Effector memory CD4-positive, alpha-beta T cell (primary cell): ENCODE results near the gene CEP97.

Experiments used
- DNase-seq, 3 donors: peaks; one replicate each; pipeline ENCODE4 v3.0.0-alpha.2; 2020
- H3K27ac ChIP-seq: 2 replicates; pipeline ENCODE4 v1.7.0; 2013; ENCODE audit warnings: mild to moderate bottlenecking, low read length, moderate library complexity; ENCODE audit not compliant: insufficient read depth, poor library complexity, severe bottlenecking
- H3K27me3 ChIP-seq: replicated peaks from 2 replicates; pipeline ENCODE4 v1.7.0; 2013; ENCODE audit warnings: mild to moderate bottlenecking, low read length; ENCODE audit not compliant: insufficient read depth, control insufficient read depth, poor library complexity, severe bottlenecking
- H3K36me3 ChIP-seq: 2 replicates; pipeline ENCODE4 v1.7.0; 2013; ENCODE audit warnings: mild to moderate bottlenecking, low read length, moderate library complexity; ENCODE audit not compliant: control insufficient read depth, insufficient read depth
- H3K4me1 ChIP-seq: 2 replicates; pipeline ENCODE4 v1.7.0; 2013; ENCODE audit warnings: low read length, mild to moderate bottlenecking; ENCODE audit not compliant: control insufficient read depth, insufficient read depth, poor library complexity, severe bottlenecking
- H3K4me3 ChIP-seq: 2 replicates; pipeline ENCODE4 v1.7.0; 2013; ENCODE audit warnings: low read length, low read depth, mild to moderate bottlenecking; ENCODE audit not compliant: insufficient read depth, poor library complexity, severe bottlenecking
- H3K9me3 ChIP-seq: 2 replicates; pipeline ENCODE4 v1.7.0; 2013; ENCODE audit warnings: mild to moderate bottlenecking, low read length, moderate library complexity; ENCODE audit not compliant: control insufficient read depth

The CEP97 gene

GRCh38 chr3:101812895-101813294 lies 88.5 kb downstream of the CEP97 start:
- Histone ChIP-seq H3K4me1 (peaks cover 3% of the 10 kb centered on the region), H3K9me3 (no peaks in the 10 kb centered on the region), H3K36me3 (peaks cover 12% of the 10 kb centered on the region), H3K4me3 (no peak overlapping the region), H3K27me3 (no peaks in the 10 kb centered on the region), H3K27ac (no peak overlapping the region)
- DNase-seq, result no peak

GRCh38 chr3:101813817-101814440 lies 89.5 kb downstream of the CEP97 start:
- Histone ChIP-seq H3K27ac (no peak overlapping the region), H3K4me1 (peaks cover 3% of the 10 kb centered on the region), H3K9me3 (no peaks in the 10 kb centered on the region), H3K27me3 (no peaks in the 10 kb centered on the region), H3K36me3 (peaks cover 13% of the 10 kb centered on the region), H3K4me3 (no peak overlapping the region)
- DNase-seq, result no peak

GRCh38 chr3:101814835-101815234 lies 90.4 kb downstream of the CEP97 start:
- H3K9me3 ChIP-seq, result no peaks in the 10 kb centered on the region
- no peaks in the 10 kb centered on the region for H3K27me3 ChIP-seq
- H3K4me3 ChIP-seq, result no peak overlapping the region
- DNase-seq, result no peak
- H3K27ac ChIP-seq, result no peak overlapping the region
- peaks cover 13% of the 10 kb centered on the region for H3K36me3 ChIP-seq
- H3K4me1 ChIP-seq, result peaks cover 2% of the 10 kb centered on the region

- H3K27ac ChIP-seq, result no peak overlapping the region
These were observed 92.1 kb downstream of the CEP97 start for GRCh38 chr3:101816215-101817149.

GRCh38 chr3:101817992-101818391 lies 93.6 kb downstream of the CEP97 start:
- Histone ChIP-seq H3K36me3 (peaks cover 17% of the 10 kb centered on the region), H3K27ac (no peak overlapping the region), H3K4me3 (no peak overlapping the region), H3K27me3 (no peaks in the 10 kb centered on the region), H3K4me1 (no peaks in the 10 kb centered on the region), H3K9me3 (no peaks in the 10 kb centered on the region)
- DNase-seq, result no peak

More at GRCh38 chr3:101816215-101817149, 92.1 kb downstream of the CEP97 start:
- Histone ChIP-seq H3K4me1 (no peaks in the 10 kb centered on the region), H3K36me3 (peaks cover 13% of the 10 kb centered on the region), H3K9me3 (no peaks in the 10 kb centered on the region), H3K4me3 (no peak overlapping the region), H3K27me3 (no peaks in the 10 kb centered on the region)
- no peak for DNase-seq

- no peak overlapping the region for H3K27ac ChIP-seq
- peaks cover 19% of the 10 kb centered on the region for H3K36me3 ChIP-seq
- no peaks in the 10 kb centered on the region for H3K9me3 ChIP-seq
- no peaks in the 10 kb centered on the region for H3K4me1 ChIP-seq
- DNase-seq, result no peak
- H3K27me3 ChIP-seq, result no peaks in the 10 kb centered on the region
- no peak overlapping the region for H3K4me3 ChIP-seq
These were observed 95.3 kb downstream of the CEP97 start for GRCh38 chr3:101819649-101820206.
